ELF-1 (cell line): ENCODE measurements around the gene RPL26.
"Not testable (repeated sequence)": the region's sequence is repeated elsewhere in the genome, so short reads cannot be mapped to it uniquely, and the experiment has no call there.

Experiments
- DNase-seq: peaks from one replicate; pipeline ENCODE4 v3.0.0-alpha.2; 2016; ENCODE audit warnings: low read depth, low spot score

The RPL26 gene

DNA sequence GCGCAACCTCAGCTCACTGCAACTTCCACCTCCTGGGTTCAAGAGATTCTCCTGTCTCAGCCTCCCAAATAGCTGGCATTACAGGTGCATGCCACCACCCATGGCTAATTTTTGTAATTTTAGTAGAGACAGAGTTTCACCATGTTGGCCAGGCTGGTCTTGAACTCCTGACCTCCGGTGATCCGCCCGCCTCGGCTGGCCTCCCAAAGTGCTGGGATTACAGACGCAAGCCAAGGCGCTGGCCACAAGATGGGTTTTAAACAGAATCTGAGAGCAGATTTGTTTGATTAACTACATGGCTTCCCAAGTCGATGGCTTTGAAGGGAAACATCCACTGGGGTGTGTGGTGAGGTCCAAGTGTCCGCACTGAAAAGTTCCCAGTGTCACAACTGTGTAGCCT lies 11.5 kb upstream of the RPL26 start:
- DNase-seq, result not testable (repeated sequence)

GRCh38 chr17:8393470-8394231 lies 10.7 kb upstream of the RPL26 start:
- peak; percentile 44 for DNase-seq

DNA sequence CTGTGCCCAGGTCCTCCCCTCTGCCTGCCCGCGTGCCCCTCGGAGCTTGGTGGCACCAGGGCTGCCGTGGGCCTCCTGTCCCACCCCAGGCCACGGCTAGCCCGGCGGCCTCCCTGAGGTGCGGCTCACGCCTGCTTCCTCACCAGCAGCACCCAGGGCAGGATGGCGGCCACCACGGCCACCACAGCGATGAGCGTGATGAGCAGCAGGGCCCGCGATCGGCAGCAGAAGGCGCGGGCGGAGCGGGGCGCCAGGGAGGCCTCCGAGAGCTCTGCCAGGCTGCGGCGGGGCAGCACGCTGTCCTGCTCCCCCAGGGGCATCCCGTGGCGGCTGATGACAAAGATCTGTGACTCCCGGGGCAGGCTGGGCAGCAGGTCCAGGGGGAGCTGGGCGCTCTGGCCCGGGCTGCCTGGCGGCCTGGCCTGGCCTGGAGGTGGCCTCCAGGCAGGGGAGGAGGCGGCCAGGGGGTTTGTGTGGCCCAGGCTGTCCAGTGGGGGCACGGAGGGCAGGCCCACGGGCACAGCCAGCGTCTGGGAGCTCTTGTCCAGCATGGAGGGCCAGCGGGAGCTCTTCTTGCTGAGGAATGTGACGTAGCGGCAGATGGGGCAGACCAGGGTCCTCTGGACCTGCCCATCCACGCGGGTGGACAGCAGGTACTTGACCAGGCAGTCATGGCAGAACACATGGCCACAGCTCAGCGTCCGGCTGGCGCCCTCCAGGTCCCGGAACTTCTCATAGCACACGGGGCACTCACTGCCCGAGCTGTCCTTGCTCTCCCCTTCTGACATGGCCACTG lies 9.9 kb upstream of the RPL26 start:
- DNase-seq, result no peak

DNA sequence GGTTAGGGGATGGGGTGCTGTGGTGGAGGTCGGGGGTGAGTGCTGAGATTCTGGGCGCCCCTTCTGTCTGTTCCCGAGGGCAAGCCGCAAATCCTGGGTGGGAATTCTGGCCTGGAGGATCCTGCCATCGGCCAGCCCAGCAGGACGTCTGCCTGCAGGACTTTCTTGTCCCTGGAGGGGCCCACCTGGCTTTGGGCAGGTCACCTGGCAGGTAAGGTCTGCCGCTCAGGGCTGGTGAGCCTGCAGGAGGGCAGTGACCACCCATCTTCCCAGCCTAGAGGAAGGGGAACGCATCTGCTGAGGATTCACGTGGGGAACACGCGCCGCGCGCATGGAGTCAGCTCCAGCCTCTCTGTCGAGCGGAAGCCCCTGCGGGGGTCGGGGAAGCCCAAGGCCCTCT lies 9.3 kb upstream of the RPL26 start:
- DNase-seq, result no peak

- DNase-seq, result peak; percentile 68
Observed at GRCh38 chr17:8391711-8392110, 8.7 kb upstream of the RPL26 start.

DNA sequence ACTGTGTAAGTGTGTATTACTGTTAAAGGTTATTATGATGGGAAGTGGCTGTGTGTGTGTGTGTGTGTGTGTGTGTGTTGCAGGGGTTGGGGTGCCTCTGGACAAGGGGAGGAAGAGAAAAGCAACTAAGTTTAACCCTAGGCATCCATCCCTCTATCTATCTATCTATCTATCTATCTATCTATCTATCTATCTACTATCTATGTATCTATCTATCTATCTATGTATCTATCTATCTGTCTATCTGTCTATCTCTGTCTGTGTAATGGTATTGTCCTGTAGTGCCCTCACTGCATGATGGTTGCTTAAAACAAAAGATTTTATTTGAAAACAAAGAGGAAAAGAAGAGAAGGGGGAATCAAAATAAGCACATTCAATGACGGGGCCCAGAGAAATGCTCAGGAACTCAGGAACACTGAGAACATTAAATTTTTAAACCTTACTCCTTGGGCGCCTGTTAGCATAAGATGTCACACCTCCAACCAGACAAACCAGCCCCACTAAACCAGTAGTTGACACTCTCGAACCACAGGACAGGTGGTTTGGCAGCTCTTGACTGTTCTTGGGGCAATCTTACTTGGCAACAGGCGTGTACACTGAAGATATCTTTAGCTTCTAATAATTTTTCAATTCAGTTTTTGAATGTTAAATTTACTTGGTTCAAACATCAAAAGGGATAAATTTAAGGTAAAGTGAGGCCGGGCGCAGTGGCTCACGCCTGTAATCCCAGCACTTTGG lies 5.1 kb upstream of the RPL26 start:
- DNase-seq, result no peak

- DNase-seq, result no peak
Observed at GRCh38 chr17:8386841-8387240, 3.8 kb upstream of the RPL26 start.

- peak; percentile 96 for DNase-seq
Observed at GRCh38 chr17:8384801-8385378, 1.9 kb upstream of the RPL26 start.

- no peak for DNase-seq
Observed at GRCh38 chr17:8382880-8383142, 182 bp downstream of the RPL26 start.

GRCh38 chr17:8382052-8382879 lies 727 bp downstream of the RPL26 start:
- no peak for DNase-seq

DNA sequence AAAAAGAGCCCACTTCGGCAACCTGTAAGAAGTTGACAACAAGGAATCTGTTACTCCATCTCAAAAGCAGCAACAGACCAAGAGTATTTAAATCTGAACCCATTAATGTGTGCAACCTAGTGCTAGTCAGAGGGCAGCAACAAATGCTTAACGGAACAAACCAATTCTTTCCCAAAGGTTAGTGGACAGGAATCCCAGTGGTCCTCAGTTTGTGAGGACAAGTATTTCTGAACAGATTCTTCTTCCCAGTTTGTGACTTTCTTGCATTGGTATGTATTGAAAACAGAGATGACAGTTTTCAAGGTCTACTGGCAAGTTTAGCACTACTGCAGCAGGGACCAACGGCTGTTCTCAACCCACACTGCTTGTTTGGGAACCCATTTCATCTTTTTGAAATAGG lies 2.9 kb downstream of the RPL26 start:
- DNase-seq, result no peak

- DNase-seq, result not testable (repeated sequence)
Observed at GRCh38 chr17:8378117-8378516, 4.9 kb downstream of the RPL26 start.

GRCh38 chr17:8377422-8377821 lies 5.6 kb downstream of the RPL26 start:
- DNase-seq, result no peak

DNA sequence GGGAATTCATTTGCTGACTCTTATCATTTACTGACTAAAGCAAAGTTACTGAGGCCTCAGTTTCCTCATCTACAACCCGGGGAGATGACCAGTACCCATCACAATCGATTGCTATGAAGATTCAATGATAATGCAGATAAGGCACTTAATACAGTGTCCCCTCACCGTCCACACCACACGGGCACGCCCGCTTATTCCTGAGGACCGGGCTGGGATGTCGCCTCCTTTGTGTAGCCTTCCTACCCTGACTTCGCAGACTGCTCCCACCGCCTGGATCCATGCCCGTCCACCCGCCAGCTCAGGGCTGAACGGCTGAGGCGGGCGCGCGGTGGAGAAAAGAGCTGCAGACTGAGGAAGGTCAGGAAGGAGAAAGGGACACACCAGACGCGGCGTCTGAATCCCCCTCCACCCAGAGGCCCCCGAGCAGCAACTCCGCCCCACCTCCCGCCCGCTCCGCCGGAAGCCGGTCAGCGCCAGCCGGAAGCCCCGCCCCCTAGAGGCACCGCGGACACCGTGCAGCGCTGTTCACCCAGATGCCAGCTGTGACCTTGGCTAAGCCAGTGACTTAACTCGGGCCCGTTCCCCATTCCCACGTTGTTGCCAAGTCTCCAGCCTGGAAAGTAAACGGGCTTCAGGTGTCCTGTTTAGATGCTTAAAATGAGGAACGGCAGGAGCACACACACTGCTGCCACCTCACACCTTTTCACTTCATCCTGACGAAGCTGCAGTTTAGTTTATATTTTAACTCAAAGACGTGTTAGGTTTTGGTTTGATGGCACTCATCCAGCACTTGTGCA lies 6.5 kb downstream of the RPL26 start, which contains the start of gene KRABD2:
KRABD2 (minus strand) TSS at position 434 of the 797 bp plus-strand sequence.
- DNase-seq, result peak; percentile 91

DNA sequence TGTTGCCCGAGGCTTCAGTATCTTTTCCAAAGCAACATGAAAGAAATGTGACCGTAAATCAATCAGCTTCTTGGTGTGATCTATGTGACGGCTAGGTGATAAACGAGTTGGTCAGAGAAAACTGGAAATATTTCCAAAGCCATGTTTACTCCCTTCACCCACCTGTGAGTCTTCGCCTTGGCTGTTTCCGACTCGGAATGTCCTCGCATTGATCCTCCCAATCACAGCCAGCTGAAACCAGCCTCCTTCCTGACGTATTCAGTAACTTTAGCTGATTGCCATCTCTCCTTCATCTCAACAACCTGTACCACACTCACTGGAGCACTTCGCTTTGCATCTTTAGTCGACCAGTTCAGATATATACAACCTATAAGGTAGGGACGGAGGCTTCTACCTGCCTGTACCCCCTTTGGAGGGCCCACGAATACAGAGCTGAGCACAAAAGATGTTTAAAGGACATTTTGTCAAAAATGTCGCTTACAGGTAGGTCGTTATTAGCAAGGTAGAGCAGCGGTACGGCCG lies 7.2 kb downstream of the RPL26 start:
- DNase-seq, result no peak

- DNase-seq, result not testable (repeated sequence)
Observed at GRCh38 chr17:8373856-8374255, 9.1 kb downstream of the RPL26 start.

DNA sequence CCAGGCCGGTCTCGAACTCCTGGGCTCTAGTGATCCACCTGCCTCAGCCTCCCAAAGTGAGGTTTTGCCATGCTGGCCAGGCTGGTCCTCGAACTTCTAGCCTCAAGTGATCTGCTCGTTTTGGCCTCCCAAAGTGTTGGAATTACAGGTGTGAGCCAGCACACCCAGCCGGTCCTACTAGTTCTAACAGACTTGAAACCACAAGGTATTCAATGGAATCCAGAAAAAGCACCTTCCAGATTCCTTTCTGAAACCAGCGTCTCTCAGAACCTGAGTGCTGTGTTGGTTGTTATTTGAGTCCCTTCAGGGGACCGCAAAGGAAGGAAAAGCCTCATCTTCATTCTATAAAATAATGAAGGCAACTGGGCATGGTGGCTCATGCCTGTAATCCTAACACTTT lies 10.6 kb downstream of the RPL26 start:
- peak; percentile 43 for DNase-seq

GRCh38 chr17:8371786-8372185 lies 11.2 kb downstream of the RPL26 start:
- DNase-seq, result no peak

- no peak for DNase-seq
Observed at GRCh38 chr17:8369944-8370343, 13.0 kb downstream of the RPL26 start.

DNA sequence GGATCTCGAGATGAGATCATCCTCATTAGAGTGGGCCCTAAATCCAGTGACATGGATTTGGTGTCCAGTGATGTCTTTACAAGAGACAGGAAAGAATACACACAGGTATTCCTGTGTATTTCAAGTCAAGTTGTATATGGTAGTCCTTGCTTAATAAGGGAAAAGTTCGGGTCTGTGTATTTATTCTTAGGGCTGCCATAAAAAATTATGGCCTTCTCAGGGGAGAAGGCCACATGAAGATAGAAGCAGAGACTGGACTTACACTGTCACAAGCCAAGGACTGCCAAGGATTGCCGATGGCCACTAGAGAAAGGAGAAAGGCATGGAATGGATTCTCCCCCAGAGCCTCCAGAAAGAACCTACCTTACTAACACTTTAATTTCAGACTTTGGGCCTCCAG lies 14.8 kb downstream of the RPL26 start:
- no peak for DNase-seq
